Naive B cell (primary cell): Measurements from ENCODE around the gene UGT2A2. TPM values are rescaled to one million over a fixed set of nuclear protein-coding genes. Genes with fewer than 3 reads are reported as not detected.

Source experiments
- ATAC-seq, 2 donors: fragments of 150-1000 bp; cut with Tn5 transposase; 2 replicates each; pipeline ENCODE4 v1.10.0; 2021; ENCODE audit warnings: low read depth in 2 of 2, mild to moderate bottlenecking in 2 of 2, moderate library complexity in 2 of 2
- DNase-seq: peaks from one replicate; pipeline ENCODE4 v3.0.0; 2022
- H3K27ac Mint-ChIP-seq, 6 donors: one replicate each; pipeline ENCODE4 v1.8.0; 2020 to 2022; ENCODE audit warnings: mild to moderate bottlenecking in 6 of 6, mixed read lengths in 6 of 6, moderate library complexity in 5 of 6, inconsistent platforms in 2 of 6
- H3K27me3 Mint-ChIP-seq, 3 donors: one replicate each; pipeline ENCODE4 v1.8.0; 2021 to 2022; ENCODE audit warnings: mixed read lengths in 3 of 3, mild to moderate bottlenecking in 1 of 3
- H3K36me3 Mint-ChIP-seq, 2 donors: one replicate each; pipeline ENCODE4 v1.8.0; 2020 to 2022; ENCODE audit warnings: mixed read lengths in 2 of 2, inconsistent platforms in 1 of 2, mild to moderate bottlenecking in 1 of 2
- H3K4me1 Mint-ChIP-seq, 3 donors: one replicate each; pipeline ENCODE4 v1.8.0; 2020 to 2022; ENCODE audit warnings: mixed read lengths in 3 of 3, inconsistent platforms in 1 of 3, mild to moderate bottlenecking in 1 of 3, moderate library complexity in 1 of 3
- H3K4me3 Mint-ChIP-seq, 8 donors: one replicate each; pipeline ENCODE4 v1.8.0; 2020 to 2022; ENCODE audit warnings: mild to moderate bottlenecking in 8 of 8, mixed read lengths in 8 of 8, moderate library complexity in 8 of 8, inconsistent platforms in 2 of 8
- H3K9me3 Mint-ChIP-seq, 7 donors: one replicate each; pipeline ENCODE4 v1.8.0; 2020 to 2022; ENCODE audit warnings: mixed read lengths in 7 of 7, mild to moderate bottlenecking in 5 of 7, inconsistent platforms in 2 of 7, moderate library complexity in 1 of 7
- polyA plus RNA-seq, 6 donors: library from polyadenylated mRNA; unstranded; fragments of 300-500 nt; fragmentation: Illumina TruSeq; gene quantifications; one replicate each; pipeline ENCODE4 v1.2.3, GENCODE V29; 2021; ENCODE audit warnings: low read depth in 6 of 6

The UGT2A2 gene
- polyA plus RNA-seq, 6 donors from 2014 or later = not detected

- ATAC-seq = no peak
- Mint-ChIP-seq H3K27me3 (no peaks in the 10 kb centered on the region), H3K27ac (no peak overlapping the region), H3K36me3 (no peaks in the 10 kb centered on the region), H3K4me1 (no peaks in the 10 kb centered on the region), H3K9me3 (peaks cover 0 to 9% (median 3%) of the 10 kb centered on the region in 7 donors), H3K4me3 (no peak overlapping the region)
- DNase-seq = no peak
Observed at GRCh38 chr4:69610484-69610883, 29.0 kb downstream of the UGT2A2 start.

- no peak for DNase-seq
- Mint-ChIP-seq H3K9me3 (peaks cover 0 to 10% (median 2%) of the 10 kb centered on the region in 7 donors), H3K36me3 (no peaks in the 10 kb centered on the region), H3K27me3 (no peaks in the 10 kb centered on the region), H3K27ac (no peak overlapping the region), H3K4me1 (no peaks in the 10 kb centered on the region), H3K4me3 (no peak overlapping the region)
- ATAC-seq = no peak
Observed at GRCh38 chr4:69601065-69601464, 38.4 kb downstream of the UGT2A2 start.

- no peaks in the 10 kb centered on the region for H3K36me3 Mint-ChIP-seq
- H3K4me1 Mint-ChIP-seq = no peaks in the 10 kb centered on the region
- H3K27ac Mint-ChIP-seq = no peak overlapping the region
- no peak overlapping the region for H3K4me3 Mint-ChIP-seq
- no peaks in the 10 kb centered on the region for H3K27me3 Mint-ChIP-seq
- H3K9me3 Mint-ChIP-seq = peaks cover 0 to 6% (median 0%) of the 10 kb centered on the region in 7 donors
- ATAC-seq = no peak
- no peak for DNase-seq
Observed at GRCh38 chr4:69600013-69600412, 39.4 kb downstream of the UGT2A2 start.

GRCh38 chr4:69594382-69594781 is 45.1 kb downstream of the UGT2A2 start:
- Mint-ChIP-seq H3K4me1 (no peaks in the 10 kb centered on the region), H3K4me3 (no peak overlapping the region), H3K27ac (no peak overlapping the region), H3K36me3 (no peaks in the 10 kb centered on the region), H3K27me3 (no peaks in the 10 kb centered on the region), H3K9me3 (peaks cover 0 to under 1% (median 0%) of the 10 kb centered on the region in 7 donors)
- DNase-seq = no peak
- no peak for ATAC-seq

- H3K9me3 Mint-ChIP-seq = no peaks in the 10 kb centered on the region
- ATAC-seq (no peak), DNase-seq (no peak)
- no peak overlapping the region for H3K4me3 Mint-ChIP-seq
- no peaks in the 10 kb centered on the region for H3K4me1 Mint-ChIP-seq
- no peaks in the 10 kb centered on the region for H3K27me3 Mint-ChIP-seq
- H3K36me3 Mint-ChIP-seq = no peaks in the 10 kb centered on the region
- H3K27ac Mint-ChIP-seq = no peak overlapping the region
Observed at GRCh38 chr4:69591364-69591763, 48.1 kb downstream of the UGT2A2 start.

GRCh38 chr4:69589884-69590283 is 49.6 kb downstream of the UGT2A2 start:
- DNase-seq = no peak
- H3K4me3 Mint-ChIP-seq = no peak overlapping the region
- H3K4me1 Mint-ChIP-seq = no peaks in the 10 kb centered on the region
- no peak for ATAC-seq
- no peaks in the 10 kb centered on the region for H3K36me3 Mint-ChIP-seq
- H3K27me3 Mint-ChIP-seq = no peaks in the 10 kb centered on the region
- H3K27ac Mint-ChIP-seq = no peak overlapping the region
- no peaks in the 10 kb centered on the region for H3K9me3 Mint-ChIP-seq

- Mint-ChIP-seq H3K27ac (no peak overlapping the region), H3K9me3 (peaks cover 0 to 3% (median 0%) of the 10 kb centered on the region in 7 donors), H3K4me1 (no peaks in the 10 kb centered on the region), H3K27me3 (no peaks in the 10 kb centered on the region), H3K4me3 (no peak overlapping the region), H3K36me3 (no peaks in the 10 kb centered on the region)
- DNase-seq (no peak), ATAC-seq (no peak)
Observed at GRCh38 chr4:69584135-69584534, 55.3 kb downstream of the UGT2A2 start.

GRCh38 chr4:69583543-69583942 is 55.9 kb downstream of the UGT2A2 start:
- no peaks in the 10 kb centered on the region for H3K36me3 Mint-ChIP-seq
- H3K27me3 Mint-ChIP-seq = no peaks in the 10 kb centered on the region
- H3K4me3 Mint-ChIP-seq = no peak overlapping the region
- no peaks in the 10 kb centered on the region for H3K4me1 Mint-ChIP-seq
- no peak overlapping the region for H3K27ac Mint-ChIP-seq
- peaks cover 0 to 3% (median 0%) of the 10 kb centered on the region in 7 donors for H3K9me3 Mint-ChIP-seq
- ATAC-seq = no peak
- no peak for DNase-seq

- no peak overlapping the region for H3K4me3 Mint-ChIP-seq
- H3K4me1 Mint-ChIP-seq = no peaks in the 10 kb centered on the region
- DNase-seq (no peak), ATAC-seq (no peak)
- H3K27ac Mint-ChIP-seq = no peak overlapping the region
- H3K9me3 Mint-ChIP-seq = peaks cover 0 to 11% (median 0%) of the 10 kb centered on the region in 7 donors
- no peaks in the 10 kb centered on the region for H3K27me3 Mint-ChIP-seq
- no peaks in the 10 kb centered on the region for H3K36me3 Mint-ChIP-seq
Observed at GRCh38 chr4:69577245-69577644, 62.2 kb downstream of the UGT2A2 start.

- Mint-ChIP-seq H3K9me3 (peaks cover 0 to 11% (median 0%) of the 10 kb centered on the region in 7 donors), H3K4me3 (no peak overlapping the region), H3K27me3 (no peaks in the 10 kb centered on the region), H3K27ac (no peak overlapping the region), H3K36me3 (no peaks in the 10 kb centered on the region), H3K4me1 (no peaks in the 10 kb centered on the region)
- ATAC-seq (no peak), DNase-seq (no peak)
Observed at GRCh38 chr4:69576251-69576877, 63.1 kb downstream of the UGT2A2 start.

GRCh38 chr4:69568787-69569186 is 70.7 kb downstream of the UGT2A2 start:
- Mint-ChIP-seq H3K27ac (no peak overlapping the region), H3K4me1 (no peaks in the 10 kb centered on the region), H3K4me3 (no peak overlapping the region), H3K36me3 (no peaks in the 10 kb centered on the region), H3K27me3 (no peaks in the 10 kb centered on the region), H3K9me3 (peaks cover 0 to 2% (median 0%) of the 10 kb centered on the region in 7 donors)
- no peak for DNase-seq
- ATAC-seq = no peak

GRCh38 chr4:69563424-69563823 is 76.0 kb downstream of the UGT2A2 start:
- H3K4me1 Mint-ChIP-seq = no peaks in the 10 kb centered on the region
- DNase-seq (no peak), ATAC-seq (no peak)
- no peak overlapping the region for H3K27ac Mint-ChIP-seq
- H3K27me3 Mint-ChIP-seq = no peaks in the 10 kb centered on the region
- H3K9me3 Mint-ChIP-seq = peaks cover 0 to 6% (median 2%) of the 10 kb centered on the region in 7 donors
- no peak overlapping the region for H3K4me3 Mint-ChIP-seq
- no peaks in the 10 kb centered on the region for H3K36me3 Mint-ChIP-seq

- Mint-ChIP-seq H3K36me3 (no peaks in the 10 kb centered on the region), H3K9me3 (peaks cover 0 to 9% (median 4%) of the 10 kb centered on the region in 7 donors), H3K4me3 (no peak overlapping the region), H3K27me3 (no peaks in the 10 kb centered on the region), H3K27ac (no peak overlapping the region), H3K4me1 (no peaks in the 10 kb centered on the region)
- DNase-seq (no peak), ATAC-seq (no peak)
Observed at GRCh38 chr4:69549651-69550050, 89.8 kb downstream of the UGT2A2 start.

- Mint-ChIP-seq H3K4me1 (no peaks in the 10 kb centered on the region), H3K36me3 (no peaks in the 10 kb centered on the region), H3K4me3 (no peak overlapping the region), H3K27me3 (no peaks in the 10 kb centered on the region), H3K9me3 (peaks cover 0 to 4% (median 0%) of the 10 kb centered on the region in 7 donors), H3K27ac (no peak overlapping the region)
- DNase-seq (no peak), ATAC-seq (no peak)
Observed at GRCh38 chr4:69546134-69546765, 93.2 kb downstream of the UGT2A2 start.
